HG03097 (cell line): ENCODE results near the gene TRIO.
"Not testable (repeated sequence)": the region's sequence is repeated elsewhere in the genome, so short reads cannot be mapped to it uniquely, and the experiment has no call there.

ENCODE experiments used
- ATAC-seq: cut with Tn5 transposase; IDR thresholded peaks from one replicate; pipeline ENCODE4 v1.9.1; 2021; ENCODE audit not compliant: unreplicated experiment, low FRiP score

Gene TRIO

DNA sequence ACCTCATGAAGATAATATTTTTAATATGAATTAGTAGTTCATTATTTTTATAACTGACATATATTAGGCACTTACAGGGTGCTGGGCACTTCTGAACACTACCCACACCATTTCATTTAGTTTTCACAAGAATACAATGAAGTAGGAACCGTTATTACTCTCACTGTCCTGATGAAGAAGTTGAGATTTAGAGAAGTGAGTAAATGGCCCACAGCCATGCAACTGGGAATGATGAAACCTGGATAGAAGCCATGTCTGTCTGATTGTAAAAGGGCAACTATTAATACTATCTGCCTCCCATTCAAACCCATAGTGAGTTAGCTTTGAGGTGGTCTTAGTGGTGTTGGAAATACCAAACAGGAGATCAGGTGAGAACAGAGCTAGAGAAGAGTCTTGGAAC lies 408.9 kb downstream of the TRIO start:
- no peak for ATAC-seq

DNA sequence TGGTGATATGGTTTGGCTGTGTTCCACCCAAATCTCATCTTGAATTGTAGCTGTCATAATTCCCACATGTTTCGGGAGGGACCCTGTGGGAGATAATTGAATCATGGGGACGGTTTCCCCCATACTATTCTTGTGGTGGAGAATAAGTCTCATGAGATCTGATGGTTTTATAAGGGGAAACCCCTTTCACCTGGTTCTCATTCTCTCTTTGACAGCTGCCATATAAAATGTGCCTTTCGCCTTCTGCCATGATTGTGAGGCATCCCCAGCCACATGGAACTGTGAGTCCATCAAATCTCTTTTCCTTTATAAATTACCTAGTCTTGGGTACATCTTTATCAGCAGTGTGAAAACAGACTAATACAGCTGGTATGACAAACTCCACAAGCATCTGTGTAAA lies 411.1 kb downstream of the TRIO start:
- ATAC-seq, result not testable (repeated sequence)

DNA sequence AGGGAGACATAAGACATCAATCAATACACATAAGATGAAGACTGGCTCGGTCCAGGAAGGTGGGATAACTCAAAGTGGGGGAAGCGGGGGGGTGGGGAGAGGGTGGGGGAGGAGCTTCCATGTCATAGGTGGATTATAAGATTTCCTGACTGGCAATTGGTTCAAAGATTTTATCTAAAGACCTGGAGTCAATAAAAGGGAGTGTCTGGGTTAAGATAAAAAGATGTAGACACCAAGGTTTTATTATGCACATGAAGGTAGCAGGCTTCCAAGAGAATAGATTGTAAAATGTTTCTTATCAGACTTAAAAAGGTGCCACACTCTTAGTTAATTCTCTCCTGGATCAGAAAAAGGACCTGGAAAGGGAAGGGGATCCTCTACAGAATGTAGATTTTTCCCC lies 412.9 kb downstream of the TRIO start:
- ATAC-seq, result no peak

GRCh38 chr5:14557203-14557770 lies 414.1 kb downstream of the TRIO start:
- ATAC-seq, result no peak

DNA sequence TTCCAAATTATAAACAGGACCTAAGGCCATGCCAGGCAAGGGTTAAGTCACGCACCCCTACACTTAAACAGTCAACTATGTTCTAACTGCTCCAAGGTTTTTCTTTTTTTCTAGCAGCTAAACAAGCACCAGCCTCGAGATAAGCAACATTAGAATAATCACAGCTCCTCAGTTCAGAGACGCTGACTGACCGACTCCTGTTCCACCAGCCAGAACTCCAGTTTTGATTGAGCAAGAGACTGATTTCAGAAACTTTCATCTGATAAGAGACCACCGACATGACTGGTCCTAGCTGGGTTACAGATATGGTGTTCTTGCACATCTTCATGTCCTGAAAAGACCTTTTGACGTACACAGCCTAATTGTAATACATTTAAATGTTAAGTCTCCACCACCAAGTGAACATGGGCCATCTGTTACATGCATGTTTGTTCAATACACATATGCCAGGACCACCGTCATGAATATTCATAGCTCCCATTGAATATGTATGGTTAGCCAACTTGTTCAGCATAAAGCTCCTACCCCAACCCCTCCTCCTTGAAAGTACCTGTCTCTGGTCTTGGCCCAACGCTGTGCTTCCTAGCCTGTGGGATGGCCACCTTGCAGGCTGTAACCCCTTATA lies 414.8 kb downstream of the TRIO start:
- no peak for ATAC-seq
